BE2C (cell line): ENCODE results near the gene CX3CR1.

Experiments used
- DNase-seq: peaks from one replicate; pipeline ENCODE4 v3.0.0-alpha.2; 2020
- H3K27me3 ChIP-seq: fragments of 250-450 bp; sonication (Bioruptor Pico); 2 replicates; pipeline ENCODE4 v1.5.1; 2020; ENCODE audit warnings: mild to moderate bottlenecking
- H3K36me3 ChIP-seq: fragments of 250-450 bp; sonication (Bioruptor Pico); 2 replicates; pipeline ENCODE4 v1.5.1; 2020; ENCODE audit warnings: mild to moderate bottlenecking
- H3K4me1 ChIP-seq: fragments of 250-450 bp; sonication (Bioruptor Pico); 2 replicates; pipeline ENCODE4 v1.5.1; 2020
- H3K4me3 ChIP-seq: 2 replicates; pipeline ENCODE4 v1.5.1; 2011; ENCODE audit warnings: low read depth, low read length
- H3K9me3 ChIP-seq: fragments of 250-450 bp; sonication (Bioruptor Pico); 2 replicates; pipeline ENCODE4 v1.5.1; 2020
- CTCF ChIP-seq: IDR thresholded peaks from 2 replicates; pipeline ENCODE4 v1.5.1; 2012; ENCODE audit warnings: mild to moderate bottlenecking, low read depth, low read length

The CX3CR1 gene

GRCh38 chr3:39280571-39280970 is 735 bp upstream of the CX3CR1 start:
- TF ChIP-seq CTCF = no peak
- H3K9me3 ChIP-seq = no peaks in the 10 kb centered on the region
- H3K4me3 ChIP-seq = no peak overlapping the region
- no peaks in the 10 kb centered on the region for H3K36me3 ChIP-seq
- DNase-seq = no peak
- no peaks in the 10 kb centered on the region for H3K4me1 ChIP-seq
- no peaks in the 10 kb centered on the region for H3K27me3 ChIP-seq

GRCh38 chr3:39278616-39278935 is 1.3 kb downstream of the CX3CR1 start:
- no peaks in the 10 kb centered on the region for H3K4me1 ChIP-seq
- no peak overlapping the region for H3K4me3 ChIP-seq
- H3K9me3 ChIP-seq = no peaks in the 10 kb centered on the region
- TF ChIP-seq CTCF = no peak
- no peak for DNase-seq
- H3K36me3 ChIP-seq = no peaks in the 10 kb centered on the region
- H3K27me3 ChIP-seq = no peaks in the 10 kb centered on the region

- Histone ChIP-seq H3K9me3 (no peaks in the 10 kb centered on the region), H3K4me1 (no peaks in the 10 kb centered on the region), H3K27me3 (no peaks in the 10 kb centered on the region), H3K4me3 (no peak overlapping the region), H3K36me3 (no peaks in the 10 kb centered on the region)
- DNase-seq = no peak
- TF ChIP-seq CTCF = no peak
These were observed 1.8 kb downstream of the CX3CR1 start for GRCh38 chr3:39277893-39278615.

GRCh38 chr3:39276746-39277145 is 3.1 kb downstream of the CX3CR1 start:
- Histone ChIP-seq H3K27me3 (no peaks in the 10 kb centered on the region), H3K9me3 (no peaks in the 10 kb centered on the region), H3K36me3 (no peaks in the 10 kb centered on the region), H3K4me3 (no peak overlapping the region), H3K4me1 (no peaks in the 10 kb centered on the region)
- no peak for TF ChIP-seq CTCF
- DNase-seq = no peak

GRCh38 chr3:39275963-39276593 is 3.8 kb downstream of the CX3CR1 start:
- no peak overlapping the region for H3K4me3 ChIP-seq
- DNase-seq = no peak
- TF ChIP-seq CTCF = no peak

GRCh38 chr3:39275052-39275451 is 4.8 kb downstream of the CX3CR1 start:
- TF ChIP-seq CTCF = no peak
- Histone ChIP-seq H3K9me3 (no peaks in the 10 kb centered on the region), H3K36me3 (no peaks in the 10 kb centered on the region), H3K4me1 (no peaks in the 10 kb centered on the region), H3K4me3 (no peak overlapping the region), H3K27me3 (no peaks in the 10 kb centered on the region)
- DNase-seq = no peak

More at GRCh38 chr3:39275963-39276593, 3.8 kb downstream of the CX3CR1 start:
- no peaks in the 10 kb centered on the region for H3K27me3 ChIP-seq
- H3K9me3 ChIP-seq = no peaks in the 10 kb centered on the region
- H3K36me3 ChIP-seq = no peaks in the 10 kb centered on the region
- H3K4me1 ChIP-seq = no peaks in the 10 kb centered on the region
